ENCODE results near the gene MB21D2.

The MB21D2 gene

GRCh38 chr3:192917404-192918274, at the start of gene MB21D2:
MB21D2 (minus strand) TSS chr3:192917856; CDS start chr3:192917840, 16 bp downstream.
- TF ChIP-seq EGR1 (IDR thresholded peaks at IDR 0.05) (peak; percentile 34; the same call in 1 of the 2 replicates), RAD21 (IDR thresholded peaks at IDR 0.05; ENCODE audit: low read depth) (no peak), TCF12 (IDR thresholded peaks at IDR 0.05; ENCODE audit: low read depth) (no peak; the same call in 1 of the 2 replicates), MAX (IDR thresholded peaks at IDR 0.05) (peak; percentile 72), FOXM1 (IDR thresholded peaks at IDR 0.05; ENCODE audit: borderline replicate concordance, low read depth) (no peak), REST (IDR thresholded peaks at IDR 0.05; ENCODE audit: low read depth) (peak; percentile 38; the same call in 1 of the 2 replicates), ZBTB7A (IDR thresholded peaks at IDR 0.05; ENCODE audit: low read depth) (no peak; the same call in 1 of the 2 replicates), NFIC (IDR thresholded peaks at IDR 0.05) (peak; percentile 20; the same call in 1 of the 2 replicates), USF1 (IDR thresholded peaks at IDR 0.05) (no peak), TEAD4 (IDR thresholded peaks at IDR 0.05) (no peak), YY1 (IDR thresholded peaks at IDR 0.05; ENCODE audit: low read depth) (peak; percentile 84)

GRCh38 chr3:192959773-192960172, 42.1 kb upstream of the MB21D2 start:
- TF ChIP-seq RAD21 (IDR thresholded peaks at IDR 0.05; ENCODE audit: low read depth): no peak
- TF ChIP-seq MAX (IDR thresholded peaks at IDR 0.05): no peak
- TF ChIP-seq FOXM1 (IDR thresholded peaks at IDR 0.05; ENCODE audit: borderline replicate concordance, low read depth): no peak
- no peak for TF ChIP-seq CREB1 (IDR thresholded peaks at IDR 0.05; ENCODE audit: low read depth)
- no peak for TF ChIP-seq NFIC (IDR thresholded peaks at IDR 0.05)
- TF ChIP-seq CEBPB (IDR thresholded peaks at IDR 0.05): no peak
- TF ChIP-seq YY1 (IDR thresholded peaks at IDR 0.05; ENCODE audit: low read depth): no peak
- TF ChIP-seq TCF12 (IDR thresholded peaks at IDR 0.05; ENCODE audit: low read depth): no peak

GRCh38 chr3:192958219-192958872, 40.7 kb upstream of the MB21D2 start:
- TF ChIP-seq TEAD4 (IDR thresholded peaks at IDR 0.05) (no peak), EP300 (IDR thresholded peaks at IDR 0.05; ENCODE audit: borderline replicate concordance) (no peak), CREB1 (IDR thresholded peaks at IDR 0.05; ENCODE audit: low read depth) (no peak), NFIC (IDR thresholded peaks at IDR 0.05) (no peak), RAD21 (IDR thresholded peaks at IDR 0.05; ENCODE audit: low read depth) (no peak), TCF12 (IDR thresholded peaks at IDR 0.05; ENCODE audit: low read depth) (no peak), EGR1 (IDR thresholded peaks at IDR 0.05) (no peak), ZBTB7A (IDR thresholded peaks at IDR 0.05; ENCODE audit: low read depth) (no peak), REST (IDR thresholded peaks at IDR 0.05; ENCODE audit: low read depth) (no peak), MAX (IDR thresholded peaks at IDR 0.05) (no peak), USF1 (IDR thresholded peaks at IDR 0.05) (no peak), YY1 (IDR thresholded peaks at IDR 0.05; ENCODE audit: low read depth) (no peak), TAF1 (IDR thresholded peaks at IDR 0.05; ENCODE audit: low read depth) (no peak), FOXM1 (IDR thresholded peaks at IDR 0.05; ENCODE audit: borderline replicate concordance, low read depth) (no peak), CEBPB (IDR thresholded peaks at IDR 0.05) (no peak)

GRCh38 chr3:192957441-192958021, 39.9 kb upstream of the MB21D2 start:
- no peak for TF ChIP-seq REST (IDR thresholded peaks at IDR 0.05; ENCODE audit: low read depth)
- TF ChIP-seq TAF1 (IDR thresholded peaks at IDR 0.05; ENCODE audit: low read depth): no peak
- TF ChIP-seq MAX (IDR thresholded peaks at IDR 0.05): no peak
- TF ChIP-seq NFIC (IDR thresholded peaks at IDR 0.05): no peak
- TF ChIP-seq CEBPB (IDR thresholded peaks at IDR 0.05): no peak
- no peak for TF ChIP-seq RAD21 (IDR thresholded peaks at IDR 0.05; ENCODE audit: low read depth)
- TF ChIP-seq TEAD4 (IDR thresholded peaks at IDR 0.05): no peak
- no peak for TF ChIP-seq EGR1 (IDR thresholded peaks at IDR 0.05)
